Umbilical cord (tissue), 2 donors: ENCODE data around the gene BTBD9. TPM values are rescaled to one million over a fixed set of nuclear protein-coding genes. Genes with fewer than 3 reads are reported as not detected.
"Not testable (repeated sequence)": the region's sequence is repeated elsewhere in the genome, so short reads cannot be mapped to it uniquely, and the experiment has no call there.

ENCODE experiments used
- DNase-seq: peaks from one replicate; pipeline ENCODE4 v3.0.0-alpha.2; 2015; ENCODE audit warnings: low spot score
- total RNA-seq: library from RNA; depleted of rRNA; stranded (reverse); fragments of >200 nt; gene quantifications from one replicate; pipeline ENCODE4 v1.2.3, GENCODE V29; 2014; ENCODE audit warnings: low replicate concordance; ENCODE audit not compliant: insufficient read depth

BTBD9 gene
- total RNA-seq, 1 donor from 2014 or later: 7.0 TPM

DNA sequence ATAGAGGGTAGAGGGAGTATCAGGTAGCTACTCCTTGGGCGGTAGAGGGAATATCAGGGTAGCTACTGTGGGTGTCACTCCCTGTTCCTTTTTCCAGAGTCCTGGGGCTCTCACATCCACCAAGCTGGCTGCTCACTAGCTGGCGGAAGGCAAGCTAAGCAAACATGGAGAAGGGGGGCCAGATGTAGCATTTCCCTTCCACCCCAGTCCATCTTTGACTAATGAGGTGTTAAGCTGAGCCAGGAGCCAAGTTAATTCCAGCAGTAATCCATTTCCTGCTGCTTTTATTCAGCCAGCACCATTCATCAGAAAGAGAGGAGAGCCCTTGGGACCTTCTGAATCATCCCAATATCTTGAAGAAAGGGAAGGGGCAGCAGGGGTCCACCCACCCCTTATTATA is 490.2 kb downstream of the BTBD9 start:
- no peak for DNase-seq

DNA sequence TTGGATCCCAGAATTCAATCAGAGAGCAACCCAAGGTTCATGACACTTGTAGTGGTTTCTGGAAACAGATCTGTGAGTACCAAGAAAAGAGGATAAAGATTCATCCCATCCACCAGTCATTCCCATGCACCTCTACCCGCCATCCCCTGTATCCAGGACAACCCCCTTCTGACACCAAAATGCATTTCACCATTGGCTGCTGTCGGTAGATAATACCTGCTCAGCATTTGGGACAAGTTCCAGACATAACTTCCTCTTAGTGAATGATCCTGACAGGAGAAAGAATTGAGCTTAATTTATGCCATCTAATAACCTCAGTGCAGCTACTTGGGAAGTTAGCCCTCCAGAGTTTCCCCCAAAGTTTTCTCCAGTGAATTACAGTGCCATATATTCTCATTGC is 491.1 kb downstream of the BTBD9 start:
- no peak for DNase-seq

DNA sequence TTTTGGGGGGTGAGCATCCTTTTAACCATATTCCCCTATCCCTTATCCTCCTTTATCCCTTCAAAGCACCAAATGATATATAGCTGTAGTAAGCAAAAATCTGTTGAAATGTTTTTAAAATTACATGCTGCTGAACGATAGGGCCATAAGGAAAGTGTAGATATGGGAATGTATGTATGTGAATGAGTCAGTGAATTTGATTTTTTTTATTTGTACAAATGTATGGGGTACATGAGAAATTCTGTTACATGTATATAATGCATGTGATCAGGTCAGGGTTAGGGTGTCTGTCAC is 493.0 kb downstream of the BTBD9 start:
- no peak for DNase-seq

DNA sequence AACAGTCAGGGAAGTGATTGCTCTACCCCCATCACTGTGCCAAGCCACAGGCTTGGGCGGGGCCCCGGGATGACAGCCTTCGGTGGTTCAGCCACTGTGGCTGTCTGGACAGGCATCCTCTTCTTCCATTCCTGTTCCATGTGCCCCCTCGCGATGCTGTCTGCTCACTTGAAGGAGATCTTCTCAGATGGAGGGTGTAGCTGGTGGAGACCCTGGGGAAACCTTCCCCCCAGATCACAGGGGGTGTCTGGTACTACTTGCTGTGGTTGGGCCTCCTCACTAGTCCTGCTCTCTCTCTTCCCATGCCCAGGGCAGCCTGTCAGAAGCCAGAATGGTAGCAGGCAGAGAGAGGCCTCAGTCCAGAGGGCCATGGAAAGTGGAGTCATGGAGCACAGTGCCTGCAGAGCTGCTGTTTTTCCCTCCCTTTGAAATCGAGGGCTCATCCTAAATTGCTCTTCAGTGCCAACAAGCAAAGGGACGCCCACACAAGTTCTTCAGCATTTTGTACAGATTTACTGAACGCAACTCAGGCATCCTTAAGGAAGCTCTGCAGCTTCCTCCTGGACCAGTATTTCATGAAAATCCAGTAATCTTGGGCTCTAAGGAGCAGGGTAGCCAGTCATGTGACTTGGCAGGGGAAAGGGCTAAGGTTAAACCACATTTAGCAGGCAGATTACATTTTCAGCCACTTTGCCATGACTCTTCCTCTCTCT is 493.6 kb downstream of the BTBD9 start:
- DNase-seq: peak; percentile 73

DNA sequence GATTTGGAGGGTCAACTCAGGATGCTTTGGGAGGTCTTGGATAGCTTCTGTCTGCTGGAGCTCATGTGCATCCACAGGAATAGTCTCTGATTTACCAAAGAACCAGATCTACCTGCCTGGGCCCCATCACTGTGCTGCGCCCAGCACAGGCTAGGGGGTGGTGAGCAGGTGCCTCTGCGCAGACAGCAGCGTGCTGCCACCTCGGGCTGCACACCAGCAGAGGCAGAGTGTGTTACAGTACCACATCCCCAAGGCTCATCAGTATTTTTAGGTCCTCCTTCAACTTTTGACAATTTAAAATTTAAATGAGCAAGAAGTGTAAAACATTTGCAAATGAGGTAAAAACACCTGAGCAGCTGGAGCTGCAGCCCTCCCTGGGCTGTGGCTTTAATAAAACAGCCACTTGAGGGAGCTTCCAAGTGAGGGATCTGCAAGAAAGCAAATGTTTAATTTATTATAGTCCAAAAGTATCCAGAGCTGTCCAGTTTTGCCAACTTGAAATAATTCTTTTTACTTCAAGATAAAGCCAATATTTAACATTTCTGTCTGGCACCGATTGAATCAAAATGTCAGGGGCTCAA is 495.3 kb downstream of the BTBD9 start:
- no peak for DNase-seq

DNA sequence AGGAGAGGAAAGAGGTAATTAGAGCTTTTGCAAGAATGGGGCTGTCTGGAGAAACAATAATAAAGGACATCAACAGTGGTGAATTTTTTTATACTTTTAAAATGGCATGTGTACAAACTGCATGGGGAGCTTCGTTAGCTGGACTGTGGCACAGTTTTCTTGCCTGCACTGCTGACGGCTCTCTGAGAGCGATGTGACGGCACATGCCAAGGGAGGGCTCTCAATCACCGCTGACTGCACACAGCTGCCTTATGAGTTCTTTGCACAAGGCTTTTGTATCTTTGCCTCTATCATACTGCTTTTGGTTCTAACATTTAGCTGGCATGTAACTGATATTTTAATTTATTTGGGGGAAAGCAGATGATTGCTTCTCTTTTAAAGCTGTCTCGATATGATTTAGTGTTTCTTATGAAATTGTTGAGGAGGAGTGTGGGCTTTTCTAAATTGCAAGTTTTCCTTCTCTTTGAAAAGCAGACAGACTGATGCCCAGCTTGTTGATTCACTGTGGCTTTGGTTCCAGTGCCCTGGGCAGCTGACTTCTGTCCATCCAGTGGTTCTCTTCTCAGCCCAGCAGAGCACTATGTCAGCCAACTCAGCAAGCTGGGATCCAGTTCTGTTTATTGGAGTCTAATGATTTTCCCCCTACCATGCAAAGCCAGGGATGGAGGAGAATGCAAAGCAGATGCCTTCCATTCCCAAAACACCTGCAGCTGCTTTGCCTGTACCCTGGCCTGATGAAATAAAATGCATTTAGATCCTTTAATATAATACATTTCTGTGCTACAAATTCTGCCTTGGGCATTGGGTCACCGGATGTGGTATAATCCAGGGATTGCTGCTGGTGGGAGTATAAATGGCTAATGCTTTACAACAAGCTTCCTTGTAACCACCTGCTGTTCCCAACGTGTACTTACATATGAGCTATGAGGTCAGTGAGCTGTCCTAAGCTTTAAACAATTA is 496.3 kb downstream of the BTBD9 start:
- no peak for DNase-seq

DNA sequence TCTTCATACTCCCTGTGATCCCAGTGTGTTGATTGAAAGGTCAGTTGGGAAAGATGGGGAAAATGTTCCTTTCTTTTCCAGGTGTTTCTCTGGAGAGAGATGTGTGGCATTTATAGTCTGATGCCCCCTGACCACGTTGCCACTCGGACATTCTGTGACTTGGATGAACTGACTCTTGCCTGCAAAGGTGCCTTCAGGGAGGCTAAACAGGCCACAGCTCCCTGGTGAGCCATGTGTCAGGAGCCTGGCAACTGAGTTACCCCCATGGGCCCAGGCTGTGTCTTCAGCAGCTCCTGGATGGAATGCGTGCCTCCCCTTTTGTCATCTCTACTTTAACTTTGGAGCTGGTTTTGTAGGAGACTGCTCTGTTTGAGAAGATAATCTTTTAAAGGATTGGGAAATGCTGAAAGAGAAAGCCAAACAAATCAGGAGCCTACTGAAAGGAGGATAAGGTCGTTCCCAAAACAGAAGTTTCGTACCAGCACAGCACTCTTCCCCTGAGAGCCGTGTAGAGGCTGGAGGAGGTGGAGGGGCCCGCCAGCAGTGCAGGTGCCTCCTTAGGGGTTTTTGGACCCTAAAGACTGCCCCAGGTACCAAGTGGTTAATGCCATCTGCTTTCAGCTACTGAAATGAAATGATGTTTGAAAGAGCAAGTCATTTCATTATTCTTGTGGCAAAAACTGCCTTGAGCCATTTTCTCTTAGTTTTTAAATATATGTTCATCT is 497.4 kb downstream of the BTBD9 start:
- no peak for DNase-seq

DNA sequence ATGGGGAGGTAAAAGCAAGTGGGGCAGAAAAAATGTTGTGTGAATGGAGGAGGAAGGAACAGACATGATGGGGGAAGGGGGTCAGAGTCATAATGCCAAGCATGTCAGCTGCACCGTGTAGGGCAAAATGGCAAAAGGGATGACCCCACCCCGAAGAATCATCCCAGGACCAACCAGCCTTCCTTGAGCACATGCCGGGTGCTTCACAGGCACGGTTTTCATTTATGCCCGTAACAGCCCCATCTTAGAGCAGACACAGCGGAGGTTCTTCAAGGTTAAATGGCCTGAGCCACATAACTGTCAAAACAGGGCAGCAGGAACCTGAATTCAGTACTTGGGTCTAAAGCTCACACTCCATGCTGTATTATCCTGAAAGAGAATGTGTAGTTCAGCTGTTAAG is 498.0 kb downstream of the BTBD9 start:
- no peak for DNase-seq

DNA sequence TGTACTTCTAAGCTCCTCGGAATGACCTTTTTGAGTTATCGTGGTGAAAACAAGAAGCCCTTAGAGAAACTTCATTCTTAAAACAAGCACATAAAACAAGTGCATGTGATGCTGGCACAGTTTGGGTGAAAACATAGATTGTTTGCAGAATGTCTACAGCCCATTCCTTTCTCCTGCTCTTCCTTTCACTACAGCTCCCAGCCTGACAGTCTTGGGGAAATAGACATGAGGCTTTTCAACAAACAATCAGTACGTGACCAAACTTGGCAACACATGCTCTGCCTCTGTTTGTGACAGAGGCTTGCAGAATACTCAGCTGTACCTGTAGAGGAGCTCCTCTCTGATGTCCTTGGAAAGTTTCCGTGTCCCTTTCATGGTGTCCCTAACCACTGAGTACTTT is 498.6 kb downstream of the BTBD9 start:
- DNase-seq: no peak

DNA sequence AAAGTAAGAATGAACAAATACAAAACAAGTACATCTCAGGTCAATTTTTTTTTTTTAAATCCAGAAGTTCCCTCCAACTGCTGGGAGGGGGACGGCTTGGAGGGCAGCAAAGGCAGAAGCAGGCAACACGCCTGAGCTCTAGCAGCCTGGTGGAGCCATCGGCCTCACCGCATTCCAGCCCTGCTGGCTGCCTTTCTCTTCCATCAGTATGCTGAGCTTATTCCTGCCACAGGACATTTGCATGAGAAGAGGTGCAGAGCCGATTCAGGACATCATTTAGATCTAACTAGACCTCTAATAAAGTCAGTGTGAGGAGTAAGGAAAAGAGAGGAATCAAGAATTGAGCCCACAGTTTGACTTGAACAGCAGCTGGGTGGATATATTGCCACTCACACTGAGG is 501.4 kb downstream of the BTBD9 start:
- no peak for DNase-seq

DNA sequence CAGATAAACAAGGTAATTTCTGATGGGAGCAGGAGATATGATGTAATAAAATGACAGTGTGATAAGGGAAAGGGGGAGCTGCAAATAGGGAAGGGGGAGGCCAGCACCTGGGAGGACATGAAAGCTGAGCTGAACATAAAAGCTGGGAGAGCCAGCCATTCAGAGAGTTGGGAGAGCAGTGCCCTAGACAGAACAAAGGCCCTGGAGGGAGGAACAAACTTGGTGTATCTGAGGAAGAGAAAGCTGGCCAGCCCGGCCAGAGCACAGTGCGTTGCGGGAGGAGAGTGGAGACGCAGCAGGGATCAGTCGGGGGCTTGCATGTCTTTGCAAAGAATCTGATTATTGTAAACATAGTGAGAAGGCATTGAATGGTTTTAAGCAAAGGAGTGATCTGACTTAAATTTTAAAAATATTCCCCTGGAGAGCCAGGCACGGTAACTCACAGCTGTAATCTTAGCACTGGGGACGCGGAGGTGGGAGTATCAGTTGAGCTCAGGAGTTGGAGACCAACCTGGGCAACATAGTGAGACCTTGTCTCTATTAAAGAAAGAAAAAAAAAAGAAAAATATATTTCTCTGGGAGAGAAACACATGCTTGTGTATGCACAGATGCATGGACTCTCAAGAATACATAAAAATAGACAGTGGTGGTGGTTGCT is 502.0 kb downstream of the BTBD9 start:
- DNase-seq: no peak

DNA sequence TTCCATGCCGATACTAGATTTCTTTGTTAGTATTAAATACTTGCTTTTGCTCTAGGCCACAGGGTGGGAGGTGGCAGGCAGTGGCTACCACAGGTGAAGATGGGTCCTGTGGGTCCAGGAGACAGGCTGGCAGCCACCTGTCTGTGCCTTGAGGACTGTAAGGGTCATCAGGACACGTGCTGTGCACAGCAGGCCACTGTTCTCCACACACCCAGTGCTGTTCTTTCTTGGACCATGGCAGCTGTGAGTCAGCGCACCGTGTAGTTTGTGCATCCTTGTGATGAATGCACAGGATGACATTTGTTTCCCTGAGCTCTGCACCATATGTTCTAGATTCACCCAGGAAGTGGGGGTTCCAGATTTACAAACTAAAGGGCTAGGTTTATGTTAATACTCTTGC is 503.2 kb downstream of the BTBD9 start:
- DNase-seq: no peak

DNA sequence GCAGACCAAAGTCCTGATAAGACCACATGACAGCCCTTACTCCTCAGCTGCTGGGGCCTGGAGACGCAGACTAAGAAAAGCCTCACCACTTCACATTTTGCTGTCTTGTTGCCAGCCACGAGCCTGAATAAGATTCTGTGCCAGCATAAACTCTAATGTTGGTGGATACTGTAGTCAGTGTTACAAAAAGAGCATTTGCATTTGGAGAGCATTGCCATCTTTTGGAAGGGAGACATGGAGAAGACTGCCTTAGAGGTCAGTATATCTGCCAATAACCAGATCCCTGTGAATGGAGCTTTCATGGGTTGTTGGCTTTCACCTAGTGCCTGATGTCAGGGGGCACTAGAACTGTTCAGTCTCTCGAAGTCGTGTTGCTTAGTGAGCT is 505.0 kb downstream of the BTBD9 start:
- DNase-seq: no peak

DNA sequence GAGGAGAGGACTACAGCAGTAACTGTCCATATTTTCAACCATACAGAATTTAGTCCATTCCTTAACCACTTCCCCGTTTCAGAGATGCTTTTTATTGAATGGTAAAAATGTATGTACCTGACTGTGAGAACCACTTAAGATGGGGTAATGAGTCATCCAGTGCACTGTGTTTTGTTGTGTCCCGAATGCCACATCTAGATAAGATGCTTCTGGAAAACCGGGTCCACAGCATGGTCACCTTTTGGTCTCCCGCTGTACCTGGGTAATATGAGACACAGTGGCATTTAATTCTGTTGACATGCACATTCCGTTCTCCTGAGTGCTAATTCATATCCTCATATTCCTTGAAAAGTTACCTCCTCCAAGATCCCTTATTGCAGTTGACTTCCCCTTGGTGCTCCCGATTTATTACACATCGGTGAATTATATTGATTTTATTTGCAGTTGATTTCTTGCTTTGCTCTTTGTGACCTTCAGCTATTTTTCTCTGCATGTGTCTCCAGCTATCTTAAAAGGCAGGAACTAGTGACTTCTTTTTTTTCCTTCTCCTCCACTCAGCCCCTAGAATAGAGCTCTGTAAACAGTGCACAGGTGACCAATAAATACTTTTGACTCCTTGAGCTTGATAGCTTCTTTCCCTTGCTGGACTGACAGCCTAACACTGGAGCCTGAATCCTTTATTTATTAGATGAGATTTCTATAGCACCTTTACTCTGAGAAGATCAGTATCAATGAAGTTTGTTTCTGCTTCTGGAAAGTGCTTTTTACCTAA is 505.6 kb downstream of the BTBD9 start:
- no peak for DNase-seq

DNA sequence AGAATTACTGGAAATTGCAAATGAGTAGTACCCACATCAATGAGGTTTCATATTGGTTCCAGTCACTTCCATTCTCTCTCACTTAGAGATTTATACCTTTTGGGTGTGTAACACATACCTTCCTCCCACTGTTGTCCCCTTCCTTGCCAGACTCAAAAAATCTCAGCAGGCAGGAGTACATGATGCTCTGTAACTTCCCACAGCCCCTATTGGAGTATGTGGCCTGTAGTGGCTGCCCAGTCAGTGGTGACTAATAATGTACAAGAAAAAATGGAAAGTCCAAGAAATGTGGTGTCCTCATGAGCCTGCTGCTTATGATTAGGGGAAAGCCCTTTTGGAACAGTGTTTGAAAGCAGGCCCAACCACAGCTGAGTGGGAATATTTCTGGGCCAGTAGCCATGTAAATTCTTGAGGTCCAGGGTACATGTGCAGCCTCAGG is 508.2 kb downstream of the BTBD9 start:
- peak; percentile 26 for DNase-seq

DNA sequence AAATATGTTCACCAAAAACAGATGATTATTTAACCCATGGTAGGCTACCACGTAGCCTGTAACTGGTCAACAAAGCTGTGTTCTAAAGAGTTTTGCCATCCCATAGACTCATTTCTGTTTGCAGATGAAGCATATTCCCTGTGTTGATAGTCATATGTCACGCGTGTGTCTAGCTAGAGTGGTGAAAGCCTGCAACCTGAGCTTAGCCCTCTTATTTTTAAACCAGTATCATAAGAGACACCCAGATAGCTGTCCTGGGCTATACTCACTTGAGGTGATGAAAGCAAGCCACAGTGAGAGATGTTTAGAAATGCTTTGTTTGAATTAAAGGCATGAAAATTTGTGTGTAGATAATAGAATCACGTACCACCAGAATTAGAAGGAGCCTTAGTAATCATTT is 512.4 kb downstream of the BTBD9 start:
- DNase-seq: no peak

DNA sequence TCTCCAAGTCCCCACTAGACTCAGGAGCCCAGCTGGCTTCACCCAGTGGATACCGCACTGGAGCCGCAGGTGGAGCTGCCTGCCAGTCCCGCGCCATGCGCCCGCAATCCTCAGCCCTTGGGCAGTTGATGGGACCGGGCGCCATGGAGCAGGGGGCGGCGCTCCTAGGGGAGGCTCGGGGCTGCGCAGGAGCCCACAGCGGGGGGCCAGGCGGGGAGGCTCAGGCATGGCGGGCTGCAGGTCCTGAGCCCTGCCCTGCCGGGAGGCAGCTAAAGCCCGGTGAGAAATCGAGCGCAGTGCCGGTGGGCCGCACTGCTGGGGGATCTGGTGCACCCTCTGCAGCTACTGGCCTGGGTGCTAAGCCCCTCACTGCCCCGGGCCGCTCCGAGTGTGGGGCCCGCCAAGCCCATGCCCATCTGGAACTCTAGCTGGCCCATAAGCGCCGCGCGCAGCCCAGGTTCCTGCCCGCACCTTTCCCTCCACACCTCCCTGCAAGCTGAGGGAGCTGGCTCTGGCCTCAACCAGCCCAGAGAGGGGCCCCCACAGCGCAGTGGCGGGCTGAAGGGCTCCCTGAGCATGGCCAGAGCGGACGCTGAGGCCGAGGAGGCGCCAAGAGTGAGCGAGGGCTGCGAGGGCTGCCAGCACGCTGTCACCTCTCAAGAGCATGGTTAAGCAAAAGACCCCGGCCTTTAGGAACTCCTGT is 515.4 kb downstream of the BTBD9 start:
- DNase-seq: not testable (repeated sequence)

DNA sequence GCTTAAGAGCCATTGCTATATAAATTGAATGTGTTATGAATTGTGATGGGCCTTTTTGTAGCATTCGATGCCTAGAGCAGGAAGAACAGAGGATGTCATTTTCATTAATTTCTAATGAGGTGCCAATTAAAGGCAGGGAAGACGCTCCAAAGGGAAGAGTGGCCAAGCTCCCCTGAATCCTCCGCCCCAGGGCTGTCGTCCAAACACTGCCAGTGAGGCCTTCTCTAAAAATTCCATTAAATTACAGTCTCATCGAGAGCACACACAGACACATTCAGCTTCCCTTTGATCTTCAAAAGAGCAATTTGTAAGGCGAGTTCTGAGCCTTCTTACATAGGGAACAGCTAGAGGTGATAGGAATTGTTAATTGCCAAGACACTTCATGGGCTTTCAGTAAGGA is 520.2 kb downstream of the BTBD9 start:
- DNase-seq: peak; percentile 20

DNA sequence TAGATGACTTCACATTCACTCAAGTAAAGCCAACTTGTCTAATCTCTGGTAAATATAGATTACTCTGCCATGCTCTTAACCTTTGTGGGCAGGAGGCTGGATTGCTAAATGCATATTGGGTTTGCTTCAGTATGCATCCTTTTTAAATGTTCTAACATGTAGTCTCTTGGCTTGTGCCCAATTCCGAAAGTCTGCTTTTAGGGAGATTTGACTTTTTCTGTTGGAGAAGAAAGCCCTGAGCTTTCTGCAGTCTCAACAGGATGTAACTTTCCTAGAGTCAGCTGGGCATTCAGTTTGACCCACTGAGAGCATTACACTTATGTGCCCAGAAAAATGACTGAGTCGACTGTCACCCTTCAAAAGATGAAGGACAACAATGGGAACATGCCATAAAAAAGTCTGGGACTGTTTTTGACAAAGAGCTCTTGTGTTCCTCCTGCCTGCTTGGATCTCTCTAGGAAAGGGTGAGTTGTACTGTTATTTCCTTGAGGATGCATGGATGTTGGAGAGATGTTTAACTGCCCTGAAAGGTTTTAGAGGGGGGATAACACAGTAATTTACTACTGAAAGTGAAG is 520.9 kb downstream of the BTBD9 start:
- peak; percentile 79 for DNase-seq
